Astrocyte (in vitro differentiated cells and primary cell): ENCODE measurements around the gene MALT1.

Experiments used
- CTCF ChIP-seq: IDR thresholded peaks from 2 replicates; pipeline ENCODE4 v1.5.1; 2011; ENCODE audit warnings: low read depth, mild to moderate bottlenecking, inconsistent platforms, low read length, moderate library complexity; ENCODE audit not compliant: insufficient read depth
- EZH2 ChIP-seq: IDR thresholded peaks from 2 replicates; pipeline ENCODE4 v1.6.1; 2012; ENCODE audit warnings: mild to moderate bottlenecking, low read length, inconsistent platforms; ENCODE audit not compliant: insufficient read depth

DNA sequence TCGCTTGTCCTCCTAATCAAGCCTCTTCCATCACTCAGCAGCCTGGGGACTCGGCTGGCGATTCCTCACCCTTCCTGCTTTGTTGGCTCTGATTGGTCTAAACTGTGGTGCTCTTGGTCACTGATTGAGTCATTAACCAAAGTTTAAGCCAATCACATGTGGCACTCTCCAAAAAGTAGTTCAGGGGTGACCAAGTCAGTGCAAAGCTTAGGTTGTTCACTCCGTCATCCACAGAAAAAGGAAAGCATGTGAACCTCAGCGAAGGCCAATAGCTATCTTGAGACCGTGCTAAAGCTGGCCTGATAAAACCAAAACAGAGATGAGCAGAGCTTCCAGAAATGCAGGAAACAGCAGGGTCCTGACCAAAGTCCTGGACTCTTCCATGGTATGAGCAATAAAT lies 47.3 kb upstream of the MALT1 start:
- TF ChIP-seq CTCF: no peak
- no peak for TF ChIP-seq EZH2
